TTC549 (cell line): ENCODE results near the gene CTAG1A.
"Not testable (repeated sequence)": the region's sequence is repeated elsewhere in the genome, so short reads cannot be mapped to it uniquely, and the experiment has no call there.

ENCODE experiments used
- FAIRE-seq: peaks from 2 replicates; lab custom pipeline; 2012; peaks lifted over from hg19 to GRCh38; lab: Jason Lieb, UNC

Gene CTAG1A

DNA sequence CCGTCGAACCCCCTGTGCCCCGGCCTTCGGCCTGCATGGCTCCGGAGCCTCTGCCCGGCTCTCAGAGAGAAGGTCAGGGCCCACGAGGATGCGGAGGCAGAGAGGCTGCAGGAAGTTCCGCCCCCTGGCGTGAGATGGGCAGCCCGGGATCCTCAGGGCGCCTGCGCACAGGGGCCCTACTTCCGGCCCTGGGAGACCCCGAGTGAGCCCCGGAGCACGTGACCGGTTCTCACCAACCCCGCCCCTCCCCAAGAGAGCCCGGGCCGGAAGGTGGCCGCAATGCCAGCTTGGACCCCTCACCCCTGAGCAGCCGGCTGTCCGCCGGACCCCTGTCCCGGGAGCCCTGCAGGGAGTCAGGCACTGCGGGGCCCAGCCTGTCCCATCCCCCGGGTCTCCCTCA lies 34.2 kb downstream of the CTAG1A start, which contains the start of gene CTAG1B:
CTAG1B (minus strand) TSS at position 101 of the 400 bp plus-strand sequence; CDS start at position 37, 64 bp downstream.
- FAIRE-seq: not testable (repeated sequence)

DNA sequence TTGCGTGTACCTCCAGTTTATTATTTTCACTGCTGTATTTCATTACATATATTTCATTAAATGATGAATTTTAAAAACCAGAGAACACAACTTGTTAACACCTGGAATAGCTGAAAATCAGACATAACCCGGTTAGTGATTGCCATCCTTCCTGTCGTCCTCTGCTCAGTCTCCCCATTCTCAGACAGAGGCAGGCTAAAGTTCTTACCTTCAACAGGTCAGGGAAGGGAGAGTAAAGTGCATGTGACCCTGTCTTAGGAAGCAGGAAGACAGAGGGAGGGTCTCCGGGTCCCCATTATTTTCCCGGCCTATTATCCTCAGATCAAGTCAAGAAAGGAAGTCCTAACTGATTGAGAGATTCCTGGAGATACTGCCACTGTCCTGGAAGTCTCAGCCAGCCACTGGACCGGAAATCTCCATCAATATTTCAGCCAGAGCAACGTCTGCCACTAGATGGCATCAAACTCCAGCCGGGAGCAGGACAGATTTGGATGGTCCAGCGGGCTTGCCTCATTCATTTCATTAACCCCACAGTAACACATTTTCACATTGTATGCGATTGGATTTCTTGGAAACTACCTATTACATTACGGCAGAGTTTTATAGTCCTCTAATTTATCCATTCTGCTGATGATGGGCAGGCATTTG lies 36.0 kb downstream of the CTAG1A start:
- not testable (repeated sequence) for FAIRE-seq

DNA sequence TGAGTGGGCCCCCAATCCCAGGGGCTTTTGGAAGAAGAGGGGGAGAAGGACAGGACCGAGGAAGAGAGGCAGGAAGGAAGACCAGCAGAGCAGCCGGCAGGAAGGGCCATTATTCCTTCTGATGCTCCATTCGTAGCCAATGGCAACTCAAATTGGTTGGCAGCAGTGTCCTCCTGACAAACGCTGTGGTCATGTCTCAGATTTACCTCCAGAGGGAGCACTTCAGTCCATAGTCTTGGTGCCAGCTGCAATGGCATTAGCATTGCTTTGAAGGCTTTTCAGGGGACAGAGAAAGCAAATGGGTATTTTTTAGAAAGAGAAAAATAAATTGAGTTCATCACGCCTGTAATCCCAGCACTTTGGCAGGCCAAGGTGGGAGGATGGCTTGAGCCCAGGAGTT lies 44.0 kb downstream of the CTAG1A start:
- FAIRE-seq: not testable (repeated sequence)

DNA sequence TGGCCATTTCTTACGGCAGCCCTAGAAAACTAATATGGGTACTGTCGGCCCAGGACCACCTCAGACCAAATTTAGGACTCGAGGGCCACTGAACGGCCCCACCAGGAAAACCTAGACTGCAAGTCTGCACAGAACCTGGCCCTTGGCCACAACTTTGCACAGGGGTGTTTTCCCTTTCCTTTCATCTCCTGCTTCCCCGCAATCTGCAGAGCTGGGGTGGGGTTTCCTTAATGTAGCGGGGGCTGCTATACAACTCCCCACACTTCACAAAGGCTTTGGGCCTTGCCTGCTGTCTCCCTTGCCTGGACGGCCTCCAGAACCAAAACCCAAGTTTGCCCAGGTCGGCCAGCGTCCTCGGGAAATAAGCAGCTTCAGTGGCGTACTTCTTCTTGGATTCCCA lies 46.0 kb downstream of the CTAG1A start:
- FAIRE-seq: not testable (repeated sequence)

DNA sequence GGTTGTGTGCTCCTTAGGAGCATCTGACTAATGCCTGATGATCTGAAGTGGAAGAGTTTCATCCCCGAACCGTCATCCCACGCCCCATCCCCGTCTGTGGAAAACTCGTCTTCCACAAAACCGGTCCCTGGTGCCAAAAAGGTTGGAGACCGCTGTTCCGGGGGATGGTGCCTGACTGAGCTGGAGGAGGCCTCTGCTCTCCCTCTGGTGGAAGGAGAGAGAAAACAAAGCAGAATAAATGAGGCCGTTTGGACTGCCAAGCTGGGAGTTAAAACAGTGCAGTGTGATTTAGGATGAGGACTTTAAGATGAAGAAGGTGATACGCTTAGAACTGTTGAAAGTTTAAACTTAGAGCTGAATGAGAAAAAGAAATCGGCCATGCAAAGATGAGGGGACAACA lies 48.7 kb downstream of the CTAG1A start:
- FAIRE-seq: not testable (repeated sequence)
